Neural cell (in vitro differentiated cells): ENCODE results near the gene RFX4.

ENCODE experiments used
- EP300 ChIP-seq: fragments of 450-650 bp; conservative IDR thresholded peaks from 2 replicates; pipeline ENCODE4 v1.6.1; 2014; ENCODE audit warnings: antibody characterized with exemption, mild to moderate bottlenecking, moderate library complexity; ENCODE audit not compliant: poor library complexity, severe bottlenecking
- EZH2 ChIP-seq: fragments of 200-600, 300-800 bp; shearing (Covaris generic), sonication (generic); IDR thresholded peaks from 2 replicates; pipeline ENCODE4 v1.6.1; 2014; ENCODE audit warnings: antibody characterized with exemption, low read length, borderline replicate concordance, mild to moderate bottlenecking; ENCODE audit not compliant: insufficient read depth, poor library complexity, severe bottlenecking
- MXI1 ChIP-seq: fragments of 450-650 bp; conservative IDR thresholded peaks from 2 replicates; pipeline ENCODE4 v1.6.1; 2014; ENCODE audit warnings: antibody characterized with exemption, mild to moderate bottlenecking; ENCODE audit not compliant: poor library complexity, severe bottlenecking
- POLR2AphosphoS5 ChIP-seq: IDR thresholded peaks from 2 replicates; pipeline ENCODE4 v1.6.1; 2012
- SMC3 ChIP-seq: fragments of 450-650 bp; conservative IDR thresholded peaks from 2 replicates; pipeline ENCODE4 v1.6.1; 2014; ENCODE audit warnings: antibody characterized with exemption, mild to moderate bottlenecking, moderate library complexity; ENCODE audit not compliant: poor library complexity
- TAF1 ChIP-seq: IDR thresholded peaks from 2 replicates; pipeline ENCODE4 v1.6.1; 2012; ENCODE audit warnings: low read depth
- TF ChIP-seq, protein P1 (sequence below): fragments of 450-650 bp; IDR thresholded peaks from 2 replicates; pipeline ENCODE4 v1.5.1; 2014; ENCODE audit warnings: antibody characterized with exemption, mild to moderate bottlenecking, moderate library complexity; ENCODE audit not compliant: poor library complexity, severe bottlenecking
- TF ChIP-seq, protein P2 (sequence below): IDR thresholded peaks from 2 replicates; pipeline ENCODE4 v1.6.1; 2012; ENCODE audit warnings: borderline replicate concordance

DNA sequence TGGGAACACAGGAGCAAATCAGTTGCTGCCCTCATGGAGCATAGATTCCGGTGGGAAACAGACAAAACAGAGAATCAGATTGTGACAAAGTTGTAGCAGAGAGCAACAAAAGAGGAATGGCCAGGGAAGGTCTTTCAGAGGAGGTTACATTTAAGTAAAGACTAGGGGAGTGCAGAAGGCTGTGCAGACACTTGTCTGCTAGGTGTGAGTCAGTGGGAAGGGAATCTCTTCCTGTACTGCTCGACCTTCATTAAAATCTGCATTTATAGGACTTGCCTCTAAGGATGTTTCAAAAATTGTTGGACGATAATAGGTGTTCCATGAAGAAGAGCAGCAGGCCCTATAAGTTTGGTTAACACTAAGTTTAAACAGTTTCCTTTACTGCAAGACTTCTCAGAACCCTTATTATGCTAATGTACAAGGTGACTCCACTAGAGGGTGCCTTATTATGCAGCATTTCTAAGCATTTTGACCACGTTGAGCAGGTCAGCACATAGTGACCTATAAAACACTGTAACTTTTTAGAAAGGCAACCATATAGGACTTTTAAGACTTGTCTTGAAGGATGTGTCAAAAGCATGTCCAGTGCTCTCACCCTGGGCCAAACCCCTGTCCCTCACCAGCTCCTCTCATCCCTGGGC lies 99.9 kb downstream of the RFX4 start:
- no peak for TF ChIP-seq TAF1
- TF ChIP-seq, protein P1, sequence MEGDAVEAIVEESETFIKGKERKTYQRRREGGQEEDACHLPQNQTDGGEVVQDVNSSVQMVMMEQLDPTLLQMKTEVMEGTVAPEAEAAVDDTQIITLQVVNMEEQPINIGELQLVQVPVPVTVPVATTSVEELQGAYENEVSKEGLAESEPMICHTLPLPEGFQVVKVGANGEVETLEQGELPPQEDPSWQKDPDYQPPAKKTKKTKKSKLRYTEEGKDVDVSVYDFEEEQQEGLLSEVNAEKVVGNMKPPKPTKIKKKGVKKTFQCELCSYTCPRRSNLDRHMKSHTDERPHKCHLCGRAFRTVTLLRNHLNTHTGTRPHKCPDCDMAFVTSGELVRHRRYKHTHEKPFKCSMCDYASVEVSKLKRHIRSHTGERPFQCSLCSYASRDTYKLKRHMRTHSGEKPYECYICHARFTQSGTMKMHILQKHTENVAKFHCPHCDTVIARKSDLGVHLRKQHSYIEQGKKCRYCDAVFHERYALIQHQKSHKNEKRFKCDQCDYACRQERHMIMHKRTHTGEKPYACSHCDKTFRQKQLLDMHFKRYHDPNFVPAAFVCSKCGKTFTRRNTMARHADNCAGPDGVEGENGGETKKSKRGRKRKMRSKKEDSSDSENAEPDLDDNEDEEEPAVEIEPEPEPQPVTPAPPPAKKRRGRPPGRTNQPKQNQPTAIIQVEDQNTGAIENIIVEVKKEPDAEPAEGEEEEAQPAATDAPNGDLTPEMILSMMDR = no peak
- TF ChIP-seq EZH2 = no peak
- TF ChIP-seq POLR2AphosphoS5 = no peak
- TF ChIP-seq SMC3 = no peak
- no peak for TF ChIP-seq EP300
- TF ChIP-seq, protein P2, sequence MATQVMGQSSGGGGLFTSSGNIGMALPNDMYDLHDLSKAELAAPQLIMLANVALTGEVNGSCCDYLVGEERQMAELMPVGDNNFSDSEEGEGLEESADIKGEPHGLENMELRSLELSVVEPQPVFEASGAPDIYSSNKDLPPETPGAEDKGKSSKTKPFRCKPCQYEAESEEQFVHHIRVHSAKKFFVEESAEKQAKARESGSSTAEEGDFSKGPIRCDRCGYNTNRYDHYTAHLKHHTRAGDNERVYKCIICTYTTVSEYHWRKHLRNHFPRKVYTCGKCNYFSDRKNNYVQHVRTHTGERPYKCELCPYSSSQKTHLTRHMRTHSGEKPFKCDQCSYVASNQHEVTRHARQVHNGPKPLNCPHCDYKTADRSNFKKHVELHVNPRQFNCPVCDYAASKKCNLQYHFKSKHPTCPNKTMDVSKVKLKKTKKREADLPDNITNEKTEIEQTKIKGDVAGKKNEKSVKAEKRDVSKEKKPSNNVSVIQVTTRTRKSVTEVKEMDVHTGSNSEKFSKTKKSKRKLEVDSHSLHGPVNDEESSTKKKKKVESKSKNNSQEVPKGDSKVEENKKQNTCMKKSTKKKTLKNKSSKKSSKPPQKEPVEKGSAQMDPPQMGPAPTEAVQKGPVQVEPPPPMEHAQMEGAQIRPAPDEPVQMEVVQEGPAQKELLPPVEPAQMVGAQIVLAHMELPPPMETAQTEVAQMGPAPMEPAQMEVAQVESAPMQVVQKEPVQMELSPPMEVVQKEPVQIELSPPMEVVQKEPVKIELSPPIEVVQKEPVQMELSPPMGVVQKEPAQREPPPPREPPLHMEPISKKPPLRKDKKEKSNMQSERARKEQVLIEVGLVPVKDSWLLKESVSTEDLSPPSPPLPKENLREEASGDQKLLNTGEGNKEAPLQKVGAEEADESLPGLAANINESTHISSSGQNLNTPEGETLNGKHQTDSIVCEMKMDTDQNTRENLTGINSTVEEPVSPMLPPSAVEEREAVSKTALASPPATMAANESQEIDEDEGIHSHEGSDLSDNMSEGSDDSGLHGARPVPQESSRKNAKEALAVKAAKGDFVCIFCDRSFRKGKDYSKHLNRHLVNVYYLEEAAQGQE = no peak
- TF ChIP-seq MXI1 = no peak
